ENCODE measurements around the gene TBCD.

DNA sequence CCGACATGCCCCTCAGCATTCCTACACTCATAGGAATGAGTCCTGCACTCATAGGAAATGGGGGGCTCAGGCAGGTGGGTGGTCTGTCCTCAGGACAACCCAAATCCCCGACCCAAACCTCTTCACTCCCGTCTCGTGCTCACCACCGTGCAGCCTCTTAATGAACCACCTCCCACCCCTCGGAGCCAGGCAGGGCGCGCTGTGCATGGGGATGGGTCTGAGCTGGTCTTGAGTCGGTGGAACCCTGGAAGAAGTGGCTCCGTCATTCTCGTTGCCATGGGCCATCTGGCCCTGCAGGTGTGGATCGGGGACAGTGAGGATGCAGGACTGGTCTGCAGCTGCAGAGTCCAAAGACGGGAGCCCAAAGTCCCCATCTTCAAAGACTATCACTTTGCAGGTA, 47.0 kb upstream of the TBCD start:
- TF ChIP-seq, protein P1, sequence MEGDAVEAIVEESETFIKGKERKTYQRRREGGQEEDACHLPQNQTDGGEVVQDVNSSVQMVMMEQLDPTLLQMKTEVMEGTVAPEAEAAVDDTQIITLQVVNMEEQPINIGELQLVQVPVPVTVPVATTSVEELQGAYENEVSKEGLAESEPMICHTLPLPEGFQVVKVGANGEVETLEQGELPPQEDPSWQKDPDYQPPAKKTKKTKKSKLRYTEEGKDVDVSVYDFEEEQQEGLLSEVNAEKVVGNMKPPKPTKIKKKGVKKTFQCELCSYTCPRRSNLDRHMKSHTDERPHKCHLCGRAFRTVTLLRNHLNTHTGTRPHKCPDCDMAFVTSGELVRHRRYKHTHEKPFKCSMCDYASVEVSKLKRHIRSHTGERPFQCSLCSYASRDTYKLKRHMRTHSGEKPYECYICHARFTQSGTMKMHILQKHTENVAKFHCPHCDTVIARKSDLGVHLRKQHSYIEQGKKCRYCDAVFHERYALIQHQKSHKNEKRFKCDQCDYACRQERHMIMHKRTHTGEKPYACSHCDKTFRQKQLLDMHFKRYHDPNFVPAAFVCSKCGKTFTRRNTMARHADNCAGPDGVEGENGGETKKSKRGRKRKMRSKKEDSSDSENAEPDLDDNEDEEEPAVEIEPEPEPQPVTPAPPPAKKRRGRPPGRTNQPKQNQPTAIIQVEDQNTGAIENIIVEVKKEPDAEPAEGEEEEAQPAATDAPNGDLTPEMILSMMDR (conservative IDR thresholded peaks at IDR 0.05; ENCODE audit: low read length) = no peak
- TF ChIP-seq EZH2phosphoT487 (IDR thresholded peaks at IDR 0.05; ENCODE audit: borderline replicate concordance, low read depth, low read length) = no peak

Measured in OCI-LY7 (cell line).